Activated gamma-delta T cell treated with anti-CD3 and anti-CD28 coated beads, Interleukin-2, amount 50 U/mL, for 16 hours (primary cell): ENCODE results near the gene PRPF6.
"Not testable (repeated sequence)": the region's sequence is repeated elsewhere in the genome, so short reads cannot be mapped to it uniquely, and the experiment has no call there.

Experiments used
- DNase-seq: peaks from one replicate; pipeline ENCODE4 v3.0.0-alpha.2; 2020; ENCODE audit warnings: low read depth

The PRPF6 gene

DNA sequence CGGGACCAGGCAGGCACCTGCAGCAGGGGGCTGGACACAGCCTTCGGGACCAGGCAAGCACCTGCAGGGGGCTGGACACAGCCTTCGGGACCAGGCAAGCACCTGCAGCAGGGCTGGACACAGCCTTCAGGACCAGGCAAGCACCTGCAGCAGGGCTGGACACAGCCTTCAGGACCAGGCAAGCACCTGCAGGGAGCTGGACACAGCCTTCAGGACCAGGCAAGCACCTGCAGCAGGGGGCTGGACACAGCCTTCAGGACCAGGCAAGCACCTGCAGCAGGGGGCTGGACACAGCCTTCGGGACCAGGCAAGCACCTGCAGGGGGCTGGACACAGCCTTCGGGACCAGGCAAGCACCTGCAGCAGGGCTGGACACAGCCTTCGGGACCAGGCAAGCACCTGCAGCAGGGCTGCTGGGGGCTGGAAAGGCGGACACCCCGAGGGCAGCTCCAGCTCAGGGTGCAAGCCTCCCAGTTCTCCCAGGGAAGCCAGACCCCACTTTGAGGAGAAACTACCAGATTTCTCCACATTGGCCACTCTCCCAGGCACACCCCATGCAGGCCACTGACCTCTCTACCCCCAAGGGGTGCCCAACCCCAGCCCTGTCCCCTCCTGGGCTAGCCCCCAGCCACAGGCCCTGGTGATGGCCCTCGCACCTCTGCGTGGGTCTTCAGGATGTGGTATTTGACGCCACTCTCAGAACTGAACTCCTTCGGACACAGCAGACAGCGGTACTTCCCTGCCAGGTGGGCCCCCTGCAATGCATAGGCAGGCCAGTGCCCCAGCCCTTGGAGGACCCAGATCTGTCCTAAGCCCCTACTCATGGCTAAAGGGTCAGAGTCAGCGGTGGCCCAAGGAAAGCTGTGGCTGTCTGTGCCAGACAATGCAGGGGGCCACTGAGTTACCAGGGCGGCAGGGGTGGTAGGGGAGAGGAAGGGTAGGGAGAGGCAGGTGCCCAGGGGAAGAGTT lies 20.0 kb upstream of the PRPF6 start:
- not testable (repeated sequence) for DNase-seq

DNA sequence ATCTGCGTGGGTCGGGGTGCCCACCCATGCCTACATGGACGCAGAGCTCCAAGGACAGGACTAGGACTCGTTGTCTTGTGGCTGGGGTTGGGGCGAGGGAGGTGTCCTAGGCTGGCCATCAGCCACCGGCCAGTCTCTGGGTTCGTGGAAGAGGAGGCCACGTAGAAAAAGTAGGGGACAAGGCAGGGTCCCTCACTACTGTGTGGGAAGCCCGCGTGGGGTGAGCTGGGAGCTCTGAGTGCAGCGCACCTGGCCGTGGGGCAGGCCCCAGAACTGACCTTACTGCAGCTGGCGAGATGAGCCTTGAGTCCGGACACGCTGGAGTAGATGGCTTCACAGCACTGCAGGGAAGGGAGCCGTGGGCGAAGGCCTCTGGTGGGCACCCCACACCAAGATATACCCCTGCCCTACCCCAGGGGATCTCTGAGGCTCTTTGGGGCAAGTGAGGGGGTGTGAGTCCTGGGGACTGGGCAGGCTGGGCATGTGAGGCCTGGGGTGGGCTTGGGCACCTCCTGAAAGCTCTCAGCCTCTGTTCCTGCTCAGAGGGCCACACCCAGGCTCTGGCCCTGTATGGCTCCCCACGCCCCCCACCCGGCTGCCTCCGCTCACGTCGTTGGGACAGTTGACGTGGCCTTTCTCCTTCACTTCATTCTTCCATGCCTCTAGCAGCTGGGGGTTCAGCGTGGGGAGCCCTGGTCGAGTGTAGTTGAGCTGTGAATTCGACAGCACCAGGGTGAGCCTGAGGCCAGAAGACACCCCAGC lies 19.1 kb upstream of the PRPF6 start:
- DNase-seq, result no peak

- DNase-seq, result no peak
Measured at GRCh38 chr20:63962426-63963347, 18.2 kb upstream of the PRPF6 start.

DNA sequence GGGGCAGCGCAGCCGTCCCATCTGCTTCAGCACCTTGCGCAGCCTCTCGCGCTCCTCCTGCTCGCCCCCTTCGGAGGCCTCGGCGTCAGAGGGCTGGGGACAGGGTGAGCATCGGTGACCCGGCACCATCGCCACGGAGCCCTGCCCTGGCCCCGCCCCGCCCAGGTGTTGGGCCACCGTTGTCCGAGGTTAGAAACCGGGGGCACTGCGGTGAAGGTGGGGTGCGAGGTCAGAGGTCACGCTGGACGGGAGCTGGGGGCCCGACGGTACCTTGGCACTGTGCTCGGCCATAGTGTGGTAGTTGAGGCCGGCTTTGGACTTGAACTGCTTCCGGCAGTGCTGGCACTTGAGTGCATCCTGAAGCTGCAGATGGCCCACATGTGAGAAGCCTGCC lies 17.6 kb upstream of the PRPF6 start:
- DNase-seq, result no peak

- no peak for DNase-seq
Measured at GRCh38 chr20:63963784-63964301, 17.1 kb upstream of the PRPF6 start.

DNA sequence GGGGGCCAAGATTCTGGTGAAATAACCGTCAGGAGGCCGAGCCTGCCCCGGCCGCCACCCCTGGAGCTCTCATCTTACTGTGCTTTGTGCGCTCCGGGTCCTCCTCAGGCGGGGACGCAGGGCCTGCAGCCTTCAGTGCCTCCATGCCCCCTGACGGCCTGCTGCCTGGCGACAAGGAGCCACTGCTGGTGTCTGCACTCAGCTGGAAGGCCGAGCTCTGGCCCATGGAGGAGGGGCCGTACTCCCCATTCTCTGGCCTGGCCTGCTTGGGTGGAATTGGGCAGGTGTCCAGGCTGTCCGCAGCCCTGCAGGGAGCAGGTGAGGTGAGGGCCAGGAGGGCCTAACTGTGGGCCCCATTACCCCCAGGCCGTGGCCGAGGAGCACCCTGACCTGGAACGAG lies 16.5 kb upstream of the PRPF6 start:
- DNase-seq, result no peak

DNA sequence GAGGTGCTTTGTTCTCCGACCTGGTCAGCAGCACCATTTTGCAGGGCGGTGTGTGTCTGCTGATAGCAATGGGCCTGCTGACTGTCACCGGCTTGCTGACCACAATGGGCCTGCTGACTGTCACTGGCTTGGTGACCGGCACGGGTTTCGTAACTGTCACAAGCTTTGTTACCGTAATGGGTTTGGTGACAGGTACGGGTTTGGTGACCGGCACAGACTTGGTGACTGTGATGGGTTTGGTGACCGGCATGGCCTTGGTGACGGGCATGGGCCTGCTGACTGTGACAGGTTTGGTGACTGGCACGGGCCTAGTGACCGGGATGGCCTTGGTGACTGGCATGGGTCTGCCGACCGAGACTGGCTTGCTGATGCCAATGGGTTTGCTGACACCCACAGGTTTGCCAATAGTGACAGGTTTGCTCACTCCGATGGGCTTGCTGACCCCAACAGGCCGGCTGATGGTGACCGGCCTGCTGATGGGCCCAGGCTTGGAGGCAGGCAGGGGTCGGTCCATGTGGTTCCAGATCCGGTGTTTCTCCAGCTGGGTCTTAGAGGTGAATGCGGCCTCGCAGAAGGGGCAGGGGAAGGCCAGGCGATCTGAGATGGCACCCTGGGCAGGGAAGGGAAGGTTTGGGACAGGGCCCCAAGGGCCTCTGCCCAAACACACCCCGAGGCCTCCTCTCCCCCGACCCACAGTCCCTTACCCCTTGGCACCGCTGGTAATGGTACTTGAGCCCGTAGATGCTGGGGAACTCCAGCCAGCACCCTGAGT lies 14.6 kb upstream of the PRPF6 start:
- DNase-seq, result no peak

GRCh38 chr20:63966944-63967322 lies 14.0 kb upstream of the PRPF6 start:
- no peak for DNase-seq

DNA sequence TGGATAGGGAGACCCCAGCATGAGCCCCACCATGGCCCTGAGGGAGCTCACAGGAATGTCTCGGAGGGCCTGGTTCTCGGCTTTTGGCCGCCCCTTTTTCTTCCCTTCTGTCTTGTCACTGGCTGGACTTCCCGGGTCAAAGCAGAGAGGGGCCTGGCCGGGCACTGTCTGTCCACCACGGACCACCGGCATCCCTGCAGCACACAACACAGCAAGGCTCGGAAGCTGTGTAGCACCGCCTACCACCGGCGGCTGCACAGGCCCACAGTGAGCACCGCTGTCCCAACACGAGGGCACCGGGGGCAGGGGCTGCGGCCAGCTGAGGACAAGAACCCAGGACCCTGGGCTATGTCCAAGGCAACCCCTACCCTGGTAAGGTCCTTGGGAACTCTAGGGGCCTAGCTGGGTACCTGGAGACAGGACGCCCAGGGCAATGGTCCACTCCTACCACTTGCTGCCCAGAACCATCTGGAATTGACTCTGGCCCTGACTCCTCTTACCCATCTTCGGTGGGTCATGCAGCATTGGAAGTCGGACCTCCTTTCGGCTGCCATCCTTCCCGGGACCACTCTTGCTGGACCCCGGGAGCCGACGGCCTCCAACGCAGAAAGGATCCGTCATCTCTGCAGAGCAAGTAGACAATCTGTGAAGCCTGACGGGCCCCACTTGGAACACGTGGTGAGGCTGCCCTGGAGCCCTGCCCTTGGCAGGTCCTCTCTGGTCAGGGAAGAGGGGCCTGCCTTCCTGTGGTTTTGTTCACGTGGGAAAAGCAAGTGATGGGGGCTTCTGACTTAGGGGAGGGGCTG lies 13.4 kb upstream of the PRPF6 start:
- DNase-seq, result no peak

GRCh38 chr20:63968136-63968927 lies 12.6 kb upstream of the PRPF6 start:
- no peak for DNase-seq

DNA sequence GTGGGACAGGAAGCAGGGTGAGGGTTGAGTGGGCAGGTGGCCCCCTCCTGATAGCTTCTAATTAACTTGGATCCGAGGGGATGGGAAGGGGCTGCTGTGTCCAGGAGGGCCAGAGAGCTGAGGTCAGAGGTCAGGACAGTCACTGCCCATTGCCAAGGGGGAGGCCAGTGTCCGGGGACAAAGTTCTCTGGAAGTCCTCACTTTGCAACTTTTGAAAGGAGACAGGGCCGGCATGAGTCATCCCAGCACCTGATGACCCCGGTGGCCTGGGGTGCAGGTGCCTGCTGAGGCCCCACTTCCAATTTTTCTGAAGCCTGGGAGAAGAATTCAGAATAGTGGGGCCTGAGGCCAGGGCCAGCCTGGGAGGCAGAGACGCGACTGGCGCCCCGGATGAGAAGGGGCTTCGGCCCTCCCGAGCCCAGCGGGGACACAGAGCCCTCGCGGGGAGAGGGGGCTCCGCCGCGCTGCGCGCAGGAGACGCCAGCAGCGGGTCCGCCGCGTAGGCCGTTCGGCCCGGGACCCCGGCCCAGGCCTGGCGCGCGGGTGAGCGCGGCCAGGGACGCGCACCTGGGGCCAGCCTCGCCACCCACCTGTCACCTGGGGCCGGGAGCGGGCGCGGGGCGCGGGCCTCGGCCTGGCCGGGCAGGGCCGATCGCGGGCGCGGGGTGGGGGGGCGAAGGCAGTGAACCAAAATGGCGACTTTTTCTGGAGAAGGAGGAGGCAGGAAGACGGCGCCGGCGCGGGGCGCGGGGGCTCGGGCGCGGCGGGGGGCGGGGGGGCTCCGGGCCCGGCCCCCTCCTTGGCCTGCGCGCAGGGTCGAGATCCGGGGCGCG lies 11.8 kb upstream of the PRPF6 start:
- no peak for DNase-seq

- DNase-seq, result no peak
Measured at GRCh38 chr20:63969838-63970713, 10.9 kb upstream of the PRPF6 start, which contains the start of gene ZNF512B. TSS of gene ZNF512B (minus strand) at chr20:63969930. CDS start at chr20:63967950, 1,980 bp downstream.

DNA sequence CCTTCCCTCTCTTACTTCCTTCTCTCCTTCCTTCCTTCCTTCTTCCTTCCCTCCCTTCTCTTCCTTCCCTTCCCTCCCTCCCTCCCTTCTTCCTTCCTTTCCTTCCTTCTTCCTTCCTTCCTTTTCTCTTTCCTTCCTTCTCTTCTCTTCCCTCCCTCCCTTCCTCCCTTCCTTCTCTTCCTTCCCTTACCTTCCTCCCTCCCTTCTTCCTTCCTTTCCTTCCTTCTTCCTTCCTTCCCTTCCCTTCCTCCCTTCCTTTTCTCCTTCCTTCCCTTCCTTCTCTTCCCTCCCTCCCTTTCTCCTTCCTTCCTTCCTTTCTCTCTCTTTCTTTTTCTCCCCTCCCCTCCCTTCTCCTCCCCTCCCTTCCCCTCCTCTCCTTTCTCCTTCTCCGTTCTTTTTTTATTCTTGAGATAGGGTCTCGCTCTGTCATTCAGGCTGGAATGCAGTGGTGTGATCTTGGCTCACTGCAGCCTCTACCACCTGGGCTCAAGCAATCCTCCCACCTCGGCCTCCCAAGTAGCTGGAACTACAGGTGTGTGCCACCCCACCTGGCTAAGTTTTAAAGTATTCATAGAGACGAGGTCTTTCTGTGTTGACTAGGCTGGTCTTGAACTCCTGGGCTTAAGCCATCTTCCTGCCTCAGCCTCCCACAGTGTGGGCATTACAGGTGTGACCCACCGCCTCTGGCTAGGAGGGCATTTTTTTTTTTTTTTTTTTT lies 10.1 kb upstream of the PRPF6 start:
- no peak for DNase-seq

DNA sequence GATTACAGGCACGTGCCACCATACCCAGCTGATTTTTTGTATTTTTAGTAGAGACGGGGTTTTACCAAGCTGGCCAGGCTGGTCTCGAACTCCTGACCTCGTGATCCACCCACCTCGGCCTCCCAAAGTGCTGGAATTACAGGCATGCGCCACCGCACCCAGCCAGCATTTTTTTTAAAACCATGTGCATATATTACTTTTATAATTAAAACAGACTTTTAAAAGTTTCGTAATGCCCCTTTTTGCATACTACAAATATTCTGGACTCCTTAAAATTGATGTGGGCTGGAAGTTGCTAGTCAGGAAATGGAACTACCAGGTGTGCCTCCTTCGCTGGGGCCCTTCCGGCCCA lies 9.0 kb upstream of the PRPF6 start:
- not testable (repeated sequence) for DNase-seq

- DNase-seq, result no peak
Measured at GRCh38 chr20:63972312-63973159, 8.4 kb upstream of the PRPF6 start.

- no peak for DNase-seq
Measured at GRCh38 chr20:63973160-63973479, 7.8 kb upstream of the PRPF6 start.
